Jurkat, Clone E6-1 (cell line): Measurements from ENCODE around the gene EHD2. TPM values are rescaled to one million over a fixed set of nuclear protein-coding genes. Genes with fewer than 3 reads are reported as not detected.
"Not testable (repeated sequence)": the region's sequence is repeated elsewhere in the genome, so short reads cannot be mapped to it uniquely, and the experiment has no call there.

Experiments
- DNase-seq: peaks from one replicate; pipeline ENCODE4 v3.0.0-alpha.2; 2011; ENCODE audit warnings: low read depth, low spot score
- H3K4me3 ChIP-seq: 2 replicates; pipeline ENCODE4 v1.5.1; 2011; ENCODE audit warnings: mild to moderate bottlenecking, low read length, control low read depth, moderate library complexity
- polyA plus RNA-seq: library from polyadenylated mRNA; unstranded; fragments of >200 nt; gene quantifications from one replicate; pipeline ENCODE4 v1.2.1, GENCODE V29; 2012; ENCODE audit warnings: missing spikeins; ENCODE audit not compliant: insufficient read length, insufficient read depth

Gene EHD2, protein sequence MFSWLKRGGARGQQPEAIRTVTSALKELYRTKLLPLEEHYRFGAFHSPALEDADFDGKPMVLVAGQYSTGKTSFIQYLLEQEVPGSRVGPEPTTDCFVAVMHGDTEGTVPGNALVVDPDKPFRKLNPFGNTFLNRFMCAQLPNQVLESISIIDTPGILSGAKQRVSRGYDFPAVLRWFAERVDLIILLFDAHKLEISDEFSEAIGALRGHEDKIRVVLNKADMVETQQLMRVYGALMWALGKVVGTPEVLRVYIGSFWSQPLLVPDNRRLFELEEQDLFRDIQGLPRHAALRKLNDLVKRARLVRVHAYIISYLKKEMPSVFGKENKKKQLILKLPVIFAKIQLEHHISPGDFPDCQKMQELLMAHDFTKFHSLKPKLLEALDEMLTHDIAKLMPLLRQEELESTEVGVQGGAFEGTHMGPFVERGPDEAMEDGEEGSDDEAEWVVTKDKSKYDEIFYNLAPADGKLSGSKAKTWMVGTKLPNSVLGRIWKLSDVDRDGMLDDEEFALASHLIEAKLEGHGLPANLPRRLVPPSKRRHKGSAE
- polyA plus RNA-seq = not detected

DNA sequence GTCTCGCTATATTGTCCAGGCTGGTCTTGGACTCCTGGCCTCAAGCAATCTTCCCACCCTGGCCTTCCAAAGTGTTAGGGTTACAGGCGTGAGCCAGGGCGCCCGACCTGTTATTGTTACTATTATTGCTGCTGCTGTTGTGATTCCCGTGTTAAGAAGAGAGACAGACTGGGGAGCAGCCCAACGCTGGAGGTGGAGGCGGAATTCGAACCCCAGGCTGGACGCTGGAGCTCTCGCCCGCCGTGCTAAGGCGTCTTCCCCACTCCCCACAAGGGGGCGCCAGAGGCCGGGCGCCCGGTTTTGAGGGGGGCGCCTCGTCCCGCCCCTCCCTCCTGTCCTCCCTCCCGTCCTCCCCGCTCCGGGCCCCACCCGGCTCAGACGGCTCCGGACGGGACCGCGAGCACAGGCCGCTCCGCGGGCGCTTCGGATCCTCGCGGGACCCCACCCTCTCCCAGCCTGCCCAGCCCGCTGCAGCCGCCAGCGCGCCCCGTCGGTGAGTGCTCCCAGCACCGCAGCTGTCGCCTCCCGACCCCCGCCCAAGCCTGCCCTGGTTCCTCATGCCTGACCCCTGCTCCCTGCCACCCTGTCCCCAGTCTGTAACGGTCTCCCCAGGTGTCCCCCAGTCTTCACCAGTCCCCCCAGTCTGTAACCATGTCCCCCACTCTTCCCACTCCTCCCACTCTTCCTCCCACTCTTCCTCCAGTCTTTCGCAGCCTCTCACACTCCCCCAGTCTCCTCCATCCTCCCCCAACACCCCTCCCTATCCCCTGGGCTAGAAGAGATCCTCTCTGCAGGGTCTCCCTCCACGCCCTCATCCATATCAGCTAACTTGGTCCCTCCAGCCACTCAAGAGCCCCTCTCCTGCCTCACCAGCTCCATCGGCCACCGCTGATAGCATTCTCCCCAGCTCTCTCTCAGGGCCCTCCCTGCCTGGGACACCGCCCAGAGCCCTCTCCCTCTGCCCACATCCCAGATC is at the start of gene EHD2:
Gene EHD2, plus strand, starts transcription at position 377 of the 976 bp plus-strand sequence. CDS start 3,191 bp downstream, outside the sequence.
- H3K4me3 ChIP-seq = no peak within 1 kb of the TSS
- DNase-seq = no peak

DNA sequence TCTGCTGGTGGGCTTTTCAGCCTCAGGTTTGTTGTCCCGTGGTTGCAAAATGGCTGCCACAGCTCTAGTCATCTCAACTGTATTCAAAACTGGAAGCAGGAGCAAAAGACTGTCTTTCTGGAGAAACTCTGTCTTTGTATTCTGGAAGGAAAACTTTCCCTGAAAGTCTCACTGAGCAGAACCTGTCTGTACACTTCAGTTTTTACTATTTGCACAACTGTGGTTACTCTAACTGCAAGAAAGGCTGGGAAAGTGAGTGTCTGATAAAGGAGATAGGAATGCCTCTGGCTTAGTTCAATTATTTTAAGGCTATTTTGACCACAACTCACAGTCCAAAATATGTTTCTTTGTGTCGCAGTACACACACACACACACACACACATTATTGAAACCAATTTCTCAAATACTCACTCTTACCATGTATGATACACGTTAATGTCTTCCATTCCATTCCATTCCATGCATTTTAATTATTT is 49.7 kb upstream of the EHD2 start:
- no peak for DNase-seq
- no peak overlapping the region for H3K4me3 ChIP-seq

DNA sequence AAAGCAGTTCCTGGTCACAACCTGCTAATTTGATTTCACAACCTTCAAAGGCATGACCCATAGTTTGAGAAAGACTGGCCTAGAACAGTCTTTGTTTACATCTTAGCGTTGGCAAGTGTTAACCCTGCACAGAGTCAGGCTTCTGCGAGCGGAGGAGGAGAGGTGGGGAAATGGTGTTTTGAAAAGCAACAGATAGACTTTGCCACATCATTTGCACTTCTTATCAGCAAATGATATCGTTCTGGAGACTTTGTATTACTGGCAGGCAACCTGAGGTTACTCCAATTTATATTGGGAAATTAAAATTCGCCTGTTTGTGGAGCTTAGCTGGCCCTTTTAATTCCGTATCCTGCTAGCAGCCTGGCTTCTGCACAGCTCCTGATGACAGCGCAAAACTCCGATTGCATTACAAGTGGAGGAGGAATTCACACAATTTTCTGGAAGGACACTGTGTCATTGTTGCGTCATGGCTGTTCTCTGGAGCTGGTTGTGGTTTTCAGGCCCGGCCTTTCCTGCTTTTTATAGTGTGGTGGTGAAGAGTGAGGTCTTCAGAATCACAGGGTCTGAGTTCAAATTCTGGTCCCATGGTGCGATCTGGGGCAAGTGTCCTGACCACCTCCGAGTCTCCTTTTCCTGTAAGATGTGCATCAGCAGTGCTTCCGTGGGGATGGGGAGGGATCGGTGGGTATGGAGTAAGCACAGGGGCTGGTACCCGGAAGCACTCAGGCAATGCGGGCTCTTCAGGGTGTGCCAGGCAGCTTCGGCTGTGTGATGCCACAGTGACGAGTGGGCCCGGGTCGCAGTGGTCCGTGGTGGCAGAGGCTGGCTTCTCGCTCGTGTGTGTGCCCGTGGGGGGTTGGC is 49.1 kb upstream of the EHD2 start:
- no peak for DNase-seq
- no peak overlapping the region for H3K4me3 ChIP-seq

DNA sequence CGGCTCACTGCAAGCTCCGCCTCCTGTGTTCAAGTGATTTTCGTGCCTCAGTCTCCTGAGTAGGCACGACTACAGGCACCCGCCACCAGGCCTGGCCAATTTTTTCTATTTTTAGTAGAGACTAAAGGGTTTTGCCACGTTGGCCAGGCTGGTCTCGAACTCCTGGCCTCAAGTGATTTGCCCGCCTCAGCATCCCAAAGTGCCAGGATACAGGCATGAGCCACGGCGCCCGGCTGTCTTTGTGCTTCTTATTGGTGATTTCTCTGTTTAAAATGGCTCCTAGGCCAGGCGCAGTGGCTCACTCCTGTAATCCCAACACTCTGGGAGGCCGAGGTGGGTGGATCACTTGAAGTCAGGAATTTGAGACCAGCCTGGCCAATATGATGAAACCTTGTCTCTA is 44.7 kb upstream of the EHD2 start:
- not testable (repeated sequence) for H3K4me3 ChIP-seq, DNase-seq

DNA sequence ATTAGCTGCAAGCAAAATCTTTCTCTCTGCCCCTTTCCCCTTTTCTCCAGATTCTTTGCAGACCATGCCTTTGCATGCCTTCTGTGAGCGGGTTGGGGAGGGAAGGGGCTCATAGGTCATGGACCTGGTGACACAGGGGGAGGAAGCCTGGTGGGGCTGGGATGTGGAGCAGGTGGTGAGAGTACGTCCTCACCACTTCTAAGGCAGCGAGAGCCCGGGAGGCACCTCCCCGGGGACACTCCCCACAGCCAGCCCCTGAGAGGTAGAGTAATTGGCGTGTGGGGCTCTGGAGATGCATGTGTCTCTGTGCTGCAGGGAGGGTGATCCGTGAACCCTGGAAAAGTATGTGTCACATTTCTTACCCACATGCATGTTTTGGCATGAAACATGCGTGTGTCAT is 42.5 kb upstream of the EHD2 start:
- DNase-seq = no peak
- no peak overlapping the region for H3K4me3 ChIP-seq

DNA sequence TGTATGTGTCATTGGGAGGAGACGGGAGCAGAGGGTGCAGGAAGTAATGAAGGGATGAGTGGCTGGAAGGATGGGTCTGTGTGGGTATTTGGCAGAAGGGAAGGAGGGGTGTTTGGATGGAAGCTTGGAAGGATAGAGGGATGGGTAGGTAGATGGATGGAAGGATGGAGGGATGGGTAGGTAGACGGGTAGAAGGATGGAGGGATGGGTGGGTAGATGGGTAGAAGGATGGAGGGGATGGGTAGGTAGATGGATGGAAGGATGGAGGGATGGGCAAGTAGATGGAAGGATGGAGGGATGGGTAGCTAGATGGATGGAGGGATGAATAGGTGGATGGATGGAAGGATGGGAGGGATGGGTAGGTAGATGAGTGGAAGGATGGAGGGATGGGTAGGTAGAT is 41.7 kb upstream of the EHD2 start:
- DNase-seq = no peak
- no peak overlapping the region for H3K4me3 ChIP-seq

DNA sequence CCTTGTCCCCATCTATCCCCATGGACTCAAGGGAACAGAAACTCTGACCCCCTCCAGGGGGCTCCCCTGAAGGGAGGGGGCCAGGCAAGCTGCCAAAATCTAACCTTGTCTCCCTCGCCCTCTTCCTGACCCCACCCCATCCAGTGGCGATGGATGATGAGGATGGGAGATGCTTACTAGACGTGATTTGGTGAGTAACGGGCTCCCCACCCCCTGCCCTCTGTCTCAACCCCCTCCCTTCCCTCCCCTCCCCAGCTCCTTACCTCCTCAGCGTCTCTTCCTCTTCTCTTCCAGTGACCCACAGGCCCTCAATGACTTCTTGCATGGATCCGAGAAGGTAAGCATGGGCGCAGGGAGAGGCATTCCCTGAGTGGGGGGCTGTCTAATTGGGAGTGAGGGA is 39.8 kb upstream of the EHD2 start:
- no peak overlapping the region for H3K4me3 ChIP-seq
- no peak for DNase-seq

DNA sequence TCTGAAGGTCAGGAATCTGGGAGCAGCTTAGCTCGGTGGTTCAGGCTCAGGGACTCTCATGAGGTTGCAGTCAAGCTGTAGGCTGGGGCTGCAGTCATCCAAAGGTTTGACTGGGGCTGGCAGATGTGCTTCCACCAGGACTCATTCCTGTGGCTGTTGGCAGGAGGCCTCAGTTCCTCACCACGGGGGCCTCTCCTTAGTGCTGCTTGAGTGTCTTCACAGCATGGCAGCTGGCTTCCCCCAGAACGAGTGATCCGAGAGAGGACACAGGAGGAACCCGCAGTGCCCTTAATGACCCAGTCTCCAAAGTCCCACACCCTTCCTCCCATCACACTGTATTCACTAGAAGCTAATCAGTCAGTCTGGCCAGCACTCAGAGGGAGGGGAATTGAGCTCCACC is 38.7 kb upstream of the EHD2 start:
- no peak overlapping the region for H3K4me3 ChIP-seq
- no peak for DNase-seq

DNA sequence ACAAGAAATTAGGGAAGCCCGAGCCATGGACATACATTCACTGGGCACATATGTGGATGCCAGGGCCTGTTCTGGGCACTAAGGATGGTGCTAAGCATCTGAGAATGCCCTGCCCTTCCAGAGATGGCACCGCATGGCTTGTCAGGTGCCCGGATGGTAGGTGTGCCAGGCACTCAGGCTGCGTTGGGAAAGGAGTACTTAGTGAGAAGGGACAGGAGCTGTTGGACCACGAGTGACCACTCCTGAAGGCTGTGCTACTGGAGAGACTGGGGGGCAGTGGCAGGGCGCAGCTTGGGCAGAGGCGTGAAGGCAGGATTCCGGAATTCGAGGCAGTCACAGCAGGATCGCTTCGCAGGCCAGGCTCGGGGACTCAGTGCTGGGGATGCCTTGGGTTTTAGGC is 38.0 kb upstream of the EHD2 start:
- H3K4me3 ChIP-seq = no peak overlapping the region
- DNase-seq = no peak

DNA sequence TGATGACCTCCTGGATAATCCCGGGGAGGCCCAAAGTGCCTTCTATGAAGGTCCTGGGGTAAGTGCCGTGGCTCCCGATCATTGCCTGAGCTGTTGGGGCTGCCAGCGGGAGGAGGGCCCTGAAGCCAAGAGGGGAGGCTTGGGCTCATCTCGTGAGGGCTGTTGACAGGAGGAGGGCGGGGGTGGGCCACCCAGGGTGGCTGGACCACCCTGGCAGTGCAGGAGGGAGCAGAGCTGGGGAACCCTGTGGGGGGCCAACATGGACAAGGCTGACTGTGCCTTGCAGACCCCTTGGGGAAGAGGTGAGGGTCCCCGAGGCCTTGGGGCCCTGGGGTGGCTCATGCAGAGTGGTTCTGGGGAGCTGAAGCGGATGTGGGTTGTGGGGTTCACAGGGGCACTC is 37.4 kb upstream of the EHD2 start:
- DNase-seq = no peak
- no peak overlapping the region for H3K4me3 ChIP-seq

DNA sequence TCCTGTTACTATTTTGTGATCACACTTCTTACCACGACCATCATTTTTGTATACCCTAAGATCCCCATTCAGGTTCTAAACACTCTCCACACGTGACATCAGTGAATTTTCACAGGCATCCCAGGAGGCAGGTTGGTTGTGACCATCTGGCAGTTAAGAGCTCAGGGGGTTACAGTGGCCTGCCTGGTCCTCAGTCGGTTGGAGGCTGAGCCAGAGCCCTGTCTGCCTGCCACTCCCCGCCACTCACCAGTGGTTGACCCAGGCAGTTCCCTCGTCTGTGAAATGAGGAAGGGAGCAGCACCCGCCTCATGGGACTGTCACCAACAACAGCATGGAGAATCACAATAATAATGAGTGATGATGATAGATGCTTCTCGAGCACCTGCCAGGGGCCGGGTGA is 36.4 kb upstream of the EHD2 start:
- no peak overlapping the region for H3K4me3 ChIP-seq
- DNase-seq = no peak

DNA sequence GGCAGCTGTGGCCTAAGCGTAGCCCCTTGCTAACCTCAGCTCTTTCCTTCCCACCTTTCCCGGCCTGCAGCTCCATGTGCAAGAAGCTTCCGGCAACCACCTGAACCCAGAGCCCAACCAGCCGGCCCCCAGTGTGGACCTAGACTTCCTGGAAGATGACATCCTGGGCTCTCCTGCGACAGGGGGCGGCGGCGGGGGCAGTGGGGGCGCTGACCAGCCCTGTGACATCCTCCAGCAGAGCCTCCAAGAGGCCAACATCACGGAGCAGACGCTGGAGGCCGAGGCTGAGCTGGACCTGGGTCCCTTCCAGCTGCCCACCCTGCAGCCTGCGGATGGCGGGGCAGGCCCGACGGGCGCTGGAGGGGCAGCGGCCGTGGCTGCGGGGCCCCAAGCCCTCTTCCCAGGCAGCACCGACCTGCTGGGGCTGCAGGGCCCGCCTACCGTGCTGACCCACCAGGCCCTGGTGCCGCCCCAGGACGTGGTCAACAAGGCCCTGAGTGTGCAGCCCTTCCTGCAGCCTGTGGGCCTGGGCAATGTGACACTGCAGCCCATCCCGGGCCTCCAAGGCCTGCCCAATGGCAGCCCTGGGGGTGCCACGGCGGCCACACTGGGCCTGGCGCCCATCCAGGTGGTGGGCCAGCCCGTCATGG is 33.8 kb upstream of the EHD2 start:
- H3K4me3 ChIP-seq = no peak overlapping the region

DNA sequence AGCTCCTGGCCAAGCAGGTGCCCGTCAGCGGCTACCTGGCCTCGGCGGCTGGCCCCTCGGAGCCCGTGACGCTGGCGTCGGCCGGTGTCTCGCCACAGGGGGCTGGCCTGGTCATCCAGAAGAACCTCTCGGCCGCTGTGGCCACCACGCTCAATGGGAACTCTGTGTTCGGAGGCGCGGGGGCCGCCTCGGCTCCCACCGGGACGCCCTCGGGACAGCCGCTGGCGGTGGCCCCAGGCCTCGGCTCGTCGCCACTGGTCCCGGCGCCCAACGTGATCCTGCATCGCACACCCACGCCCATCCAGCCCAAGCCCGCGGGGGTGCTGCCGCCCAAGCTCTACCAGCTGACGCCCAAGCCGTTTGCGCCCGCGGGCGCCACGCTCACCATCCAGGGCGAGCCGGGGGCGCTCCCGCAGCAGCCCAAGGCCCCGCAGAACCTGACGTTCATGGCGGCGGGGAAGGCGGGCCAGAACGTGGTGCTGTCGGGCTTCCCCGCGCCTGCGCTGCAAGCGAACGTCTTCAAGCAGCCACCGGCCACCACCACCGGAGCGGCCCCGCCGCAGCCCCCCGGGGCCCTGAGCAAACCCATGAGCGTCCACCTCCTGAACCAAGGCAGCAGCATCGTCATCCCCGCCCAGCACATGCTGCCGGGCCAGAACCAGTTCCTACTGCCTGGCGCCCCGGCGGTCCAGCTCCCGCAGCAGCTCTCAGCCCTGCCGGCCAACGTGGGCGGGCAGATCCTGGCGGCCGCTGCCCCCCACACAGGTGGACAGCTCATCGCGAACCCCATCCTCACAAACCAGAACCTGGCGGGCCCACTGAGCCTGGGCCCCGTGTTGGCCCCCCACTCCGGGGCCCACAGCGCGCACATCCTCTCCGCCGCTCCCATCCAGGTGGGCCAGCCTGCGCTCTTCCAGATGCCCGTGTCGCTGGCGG is 33.0 kb upstream of the EHD2 start:
- no peak overlapping the region for H3K4me3 ChIP-seq
- no peak for DNase-seq

More for the DNA sequence above, 33.8 kb upstream of the EHD2 start:
- no peak for DNase-seq

DNA sequence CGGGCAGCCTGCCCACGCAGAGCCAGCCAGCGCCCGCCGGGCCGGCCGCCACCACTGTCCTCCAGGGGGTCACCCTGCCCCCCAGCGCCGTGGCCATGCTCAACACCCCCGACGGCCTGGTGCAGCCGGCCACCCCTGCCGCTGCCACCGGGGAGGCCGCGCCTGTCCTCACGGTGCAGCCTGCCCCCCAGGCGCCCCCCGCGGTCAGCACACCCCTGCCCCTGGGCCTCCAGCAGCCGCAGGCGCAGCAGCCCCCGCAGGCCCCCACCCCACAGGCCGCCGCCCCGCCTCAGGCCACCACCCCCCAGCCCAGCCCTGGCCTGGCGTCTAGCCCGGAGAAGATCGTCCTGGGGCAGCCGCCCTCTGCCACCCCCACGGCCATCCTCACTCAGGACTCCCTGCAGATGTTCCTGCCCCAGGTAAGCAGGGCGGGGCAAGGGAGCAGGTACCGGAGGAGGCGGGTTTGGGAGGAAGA is 32.3 kb upstream of the EHD2 start:
- no peak overlapping the region for H3K4me3 ChIP-seq
- no peak for DNase-seq

DNA sequence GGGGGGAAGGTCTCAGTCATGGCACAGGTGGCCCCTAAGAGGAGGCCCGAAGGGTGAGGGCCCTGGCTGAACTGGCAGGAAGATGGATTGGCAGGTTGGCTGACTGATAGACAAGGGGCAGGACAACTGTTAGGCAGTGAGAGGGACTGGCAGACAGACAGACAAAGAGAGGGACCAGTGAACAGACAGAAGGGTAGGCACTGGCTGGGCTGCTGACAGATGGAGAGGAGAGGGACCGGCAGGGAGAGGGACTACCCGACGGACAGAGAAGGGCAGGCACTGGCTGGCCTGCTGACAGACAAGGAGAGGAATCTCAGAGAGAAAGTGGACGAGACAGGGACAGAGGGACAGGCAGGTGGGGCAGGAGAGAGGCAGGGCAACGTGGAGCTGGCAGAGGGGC is 31.8 kb upstream of the EHD2 start:
- no peak overlapping the region for H3K4me3 ChIP-seq
- DNase-seq = no peak

DNA sequence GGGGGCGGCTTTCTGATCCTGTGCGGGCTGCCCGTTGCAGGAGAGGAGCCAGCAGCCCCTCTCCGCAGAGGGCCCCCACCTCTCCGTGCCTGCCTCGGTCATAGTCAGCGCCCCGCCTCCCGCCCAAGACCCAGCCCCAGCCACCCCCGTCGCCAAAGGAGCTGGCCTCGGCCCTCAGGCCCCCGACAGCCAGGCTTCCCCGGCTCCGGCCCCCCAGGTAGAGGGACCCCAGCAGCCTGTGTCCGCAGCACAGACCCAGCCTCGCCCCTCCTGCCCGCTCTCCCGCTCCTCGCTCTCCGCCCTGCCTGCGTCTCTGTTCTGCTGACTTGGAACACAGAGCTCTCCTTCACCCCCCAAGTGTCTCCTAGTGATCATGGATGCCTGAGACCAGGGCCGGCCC is 31.3 kb upstream of the EHD2 start:
- DNase-seq = no peak
- H3K4me3 ChIP-seq = no peak overlapping the region

DNA sequence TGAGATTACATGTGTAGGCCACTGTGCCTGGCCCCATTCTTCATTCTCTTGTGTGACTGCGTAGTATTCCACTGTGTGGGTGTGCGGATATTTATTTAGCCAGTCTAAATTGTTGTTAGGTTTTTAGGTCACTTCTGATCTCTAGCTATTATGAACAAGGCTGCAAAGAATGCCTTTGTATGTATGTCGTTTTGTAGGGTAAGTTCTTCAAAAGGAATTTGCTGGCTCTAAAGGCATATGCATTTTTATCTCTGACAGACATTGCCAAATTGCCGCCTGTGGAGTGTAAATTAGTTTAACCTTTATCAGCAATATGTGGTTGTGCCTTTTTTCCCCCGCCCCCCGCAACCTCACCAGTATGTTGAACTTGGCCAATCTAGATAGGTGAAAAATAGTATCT is 30.3 kb upstream of the EHD2 start:
- H3K4me3 ChIP-seq = no peak overlapping the region
- DNase-seq = no peak
